Measurements from ENCODE around the gene UNK. TPM values are rescaled to one million over a fixed set of nuclear protein-coding genes. Genes with fewer than 3 reads are reported as not detected.

UNK gene
- total and polyA plus RNA-seq, 2 donors (not counting 1 experiment from before 2014, with no cell fraction given): 15.0 to 15.2 TPM

DNA sequence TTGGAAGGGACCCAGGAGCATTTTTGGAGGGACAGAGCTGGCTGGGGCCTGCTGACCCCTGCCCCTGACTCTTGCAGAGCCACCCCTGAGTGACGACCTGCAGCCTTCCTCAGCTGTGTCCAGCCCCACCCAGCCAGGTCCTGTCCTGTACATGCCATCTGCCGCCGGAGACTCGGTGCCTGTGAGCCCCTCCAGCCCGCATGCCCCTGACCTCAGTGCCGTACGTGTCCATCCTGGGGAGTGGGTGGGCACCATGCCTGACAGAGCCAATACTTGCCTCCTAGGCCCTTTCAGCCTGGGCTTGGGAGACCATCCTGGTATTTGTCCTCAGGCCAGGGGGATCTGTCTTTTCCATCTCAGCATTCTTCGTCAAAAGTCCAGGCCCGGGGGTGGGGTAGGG, 32.1 kb downstream of the UNK start:
- H3K4me2 ChIP-seq (ENCODE audit: extremely low read depth, insufficient read depth, low read length): no peak overlapping the region
- H3K9me3 ChIP-seq (ENCODE audit: control insufficient read depth, insufficient read depth, low read depth, low read length): no peaks in the 10 kb centered on the region
- no peak overlapping the region for H2AFZ ChIP-seq (ENCODE audit: low read length)
- H3K4me1 ChIP-seq (ENCODE audit: control insufficient read depth, extremely low read depth, insufficient read depth, low read length): no peaks in the 10 kb centered on the region
- H3K27me3 ChIP-seq (ENCODE audit: control insufficient read depth, insufficient read depth, low read length): no peaks in the 10 kb centered on the region
- no peak overlapping the region for H3K27ac ChIP-seq (ENCODE audit: insufficient read depth, low read length)
- H3K9ac ChIP-seq (ENCODE audit: insufficient read depth, low read length): no peak overlapping the region
- DNase-seq (ENCODE audit: low read depth in 2 of 2): no peak
- H4K20me1 ChIP-seq (ENCODE audit: control insufficient read depth, extremely low read depth, insufficient read depth, low read length): no peaks in the 10 kb centered on the region
- TF ChIP-seq, protein P1, sequence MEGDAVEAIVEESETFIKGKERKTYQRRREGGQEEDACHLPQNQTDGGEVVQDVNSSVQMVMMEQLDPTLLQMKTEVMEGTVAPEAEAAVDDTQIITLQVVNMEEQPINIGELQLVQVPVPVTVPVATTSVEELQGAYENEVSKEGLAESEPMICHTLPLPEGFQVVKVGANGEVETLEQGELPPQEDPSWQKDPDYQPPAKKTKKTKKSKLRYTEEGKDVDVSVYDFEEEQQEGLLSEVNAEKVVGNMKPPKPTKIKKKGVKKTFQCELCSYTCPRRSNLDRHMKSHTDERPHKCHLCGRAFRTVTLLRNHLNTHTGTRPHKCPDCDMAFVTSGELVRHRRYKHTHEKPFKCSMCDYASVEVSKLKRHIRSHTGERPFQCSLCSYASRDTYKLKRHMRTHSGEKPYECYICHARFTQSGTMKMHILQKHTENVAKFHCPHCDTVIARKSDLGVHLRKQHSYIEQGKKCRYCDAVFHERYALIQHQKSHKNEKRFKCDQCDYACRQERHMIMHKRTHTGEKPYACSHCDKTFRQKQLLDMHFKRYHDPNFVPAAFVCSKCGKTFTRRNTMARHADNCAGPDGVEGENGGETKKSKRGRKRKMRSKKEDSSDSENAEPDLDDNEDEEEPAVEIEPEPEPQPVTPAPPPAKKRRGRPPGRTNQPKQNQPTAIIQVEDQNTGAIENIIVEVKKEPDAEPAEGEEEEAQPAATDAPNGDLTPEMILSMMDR (conservative IDR thresholded peaks at IDR 0.05 in 1 of 2, IDR thresholded peaks at IDR 0.05 in 1 of 2; ENCODE audit: low read depth in 1 of 2, low read length in 2 of 2): no peak
- TF ChIP-seq EZH2 (IDR thresholded peaks at IDR 0.05; ENCODE audit: low read length, missing control alignments): no peak
- no peaks in the 10 kb centered on the region for H3K79me2 ChIP-seq (ENCODE audit: control insufficient read depth, insufficient read depth, low read length)
- no peak overlapping the region for H3K4me3 ChIP-seq (replicated peaks in 1 of 4; ENCODE audit: control extremely low read depth in 1 of 4, insufficient read depth in 1 of 4, low read depth in 3 of 4, low read length in 4 of 4)
- peaks cover 34% of the 10 kb centered on the region for H3K36me3 ChIP-seq (ENCODE audit: control insufficient read depth, insufficient read depth, low read length)

- Histone ChIP-seq H2AFZ (ENCODE audit: low read length) (no peak overlapping the region), H4K20me1 (ENCODE audit: control insufficient read depth, extremely low read depth, insufficient read depth, low read length) (no peaks in the 10 kb centered on the region), H3K4me2 (ENCODE audit: extremely low read depth, insufficient read depth, low read length) (no peak overlapping the region), H3K27ac (ENCODE audit: insufficient read depth, low read length) (no peak overlapping the region), H3K27me3 (ENCODE audit: control insufficient read depth, insufficient read depth, low read length) (no peaks in the 10 kb centered on the region), H3K4me1 (ENCODE audit: control insufficient read depth, extremely low read depth, insufficient read depth, low read length) (no peaks in the 10 kb centered on the region), H3K79me2 (ENCODE audit: control insufficient read depth, insufficient read depth, low read length) (no peaks in the 10 kb centered on the region), H3K9ac (ENCODE audit: insufficient read depth, low read length) (no peak overlapping the region), H3K9me3 (ENCODE audit: control insufficient read depth, insufficient read depth, low read depth, low read length) (no peaks in the 10 kb centered on the region), H3K4me3 (replicated peaks in 1 of 4; ENCODE audit: control extremely low read depth in 1 of 4, insufficient read depth in 1 of 4, low read depth in 3 of 4, low read length in 4 of 4) (no peak overlapping the region), H3K36me3 (ENCODE audit: control insufficient read depth, insufficient read depth, low read length) (peaks cover 31% of the 10 kb centered on the region)
- no peak for TF ChIP-seq EZH2 (IDR thresholded peaks at IDR 0.05; ENCODE audit: low read length, missing control alignments)
- TF ChIP-seq, protein P1 (conservative IDR thresholded peaks at IDR 0.05 in 1 of 2, IDR thresholded peaks at IDR 0.05 in 1 of 2; ENCODE audit: low read depth in 1 of 2, low read length in 2 of 2): no peak
- DNase-seq (ENCODE audit: low read depth in 2 of 2): no peak
Observed at GRCh38 chr17:75817571-75817970, 33.0 kb downstream of the UNK start.

DNA sequence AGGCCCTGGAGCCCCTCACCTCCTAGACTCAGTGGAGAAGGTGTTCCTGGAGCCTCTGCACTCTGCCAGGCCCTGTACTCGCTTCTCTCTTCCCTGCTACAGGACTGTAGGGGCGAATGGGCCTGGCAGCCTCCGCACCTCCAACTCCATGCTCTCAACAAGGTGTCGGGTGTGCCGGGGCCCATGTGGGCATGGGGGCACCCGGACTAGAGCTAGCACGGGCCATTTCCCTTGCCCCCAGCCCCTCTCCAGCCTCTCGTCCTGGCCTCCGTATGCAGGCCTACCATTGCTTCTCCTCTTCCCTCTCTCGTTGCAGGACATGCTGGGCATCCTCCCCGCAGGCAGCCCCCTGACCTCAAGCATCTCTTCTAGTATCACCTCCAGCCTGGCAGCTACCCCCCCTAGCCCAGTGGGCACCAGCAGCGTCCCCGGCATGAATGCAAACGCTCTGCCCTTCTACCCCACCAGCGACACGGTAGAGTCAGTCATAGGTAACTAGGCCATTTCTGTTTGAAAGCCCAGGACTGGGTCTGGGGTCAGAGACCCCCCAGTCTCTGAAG, 33.8 kb downstream of the UNK start:
- Histone ChIP-seq H3K4me1 (ENCODE audit: control insufficient read depth, extremely low read depth, insufficient read depth, low read length) (no peaks in the 10 kb centered on the region), H3K36me3 (ENCODE audit: control insufficient read depth, insufficient read depth, low read length) (peaks cover 22% of the 10 kb centered on the region), H2AFZ (ENCODE audit: low read length) (no peak overlapping the region), H4K20me1 (ENCODE audit: control insufficient read depth, extremely low read depth, insufficient read depth, low read length) (no peaks in the 10 kb centered on the region), H3K79me2 (ENCODE audit: control insufficient read depth, insufficient read depth, low read length) (no peaks in the 10 kb centered on the region), H3K4me3 (replicated peaks in 1 of 4; ENCODE audit: control extremely low read depth in 1 of 4, insufficient read depth in 1 of 4, low read depth in 3 of 4, low read length in 4 of 4) (no peak overlapping the region), H3K4me2 (ENCODE audit: extremely low read depth, insufficient read depth, low read length) (no peak overlapping the region), H3K9ac (ENCODE audit: insufficient read depth, low read length) (no peak overlapping the region), H3K9me3 (ENCODE audit: control insufficient read depth, insufficient read depth, low read depth, low read length) (no peaks in the 10 kb centered on the region), H3K27ac (ENCODE audit: insufficient read depth, low read length) (no peak overlapping the region), H3K27me3 (ENCODE audit: control insufficient read depth, insufficient read depth, low read length) (no peaks in the 10 kb centered on the region)
- TF ChIP-seq, protein P1 (conservative IDR thresholded peaks at IDR 0.05 in 1 of 2, IDR thresholded peaks at IDR 0.05 in 1 of 2; ENCODE audit: low read depth in 1 of 2, low read length in 2 of 2): no peak
- TF ChIP-seq EZH2 (IDR thresholded peaks at IDR 0.05; ENCODE audit: low read length, missing control alignments): no peak
- DNase-seq (ENCODE audit: low read depth in 2 of 2): no peak
